ENCODE data around the gene PTH2. TPM values are rescaled to one million over a fixed set of nuclear protein-coding genes. Genes with fewer than 3 reads are reported as not detected.

The PTH2 gene
- total RNA-seq, 6 experiments from 2014 or later: not detected

DNA sequence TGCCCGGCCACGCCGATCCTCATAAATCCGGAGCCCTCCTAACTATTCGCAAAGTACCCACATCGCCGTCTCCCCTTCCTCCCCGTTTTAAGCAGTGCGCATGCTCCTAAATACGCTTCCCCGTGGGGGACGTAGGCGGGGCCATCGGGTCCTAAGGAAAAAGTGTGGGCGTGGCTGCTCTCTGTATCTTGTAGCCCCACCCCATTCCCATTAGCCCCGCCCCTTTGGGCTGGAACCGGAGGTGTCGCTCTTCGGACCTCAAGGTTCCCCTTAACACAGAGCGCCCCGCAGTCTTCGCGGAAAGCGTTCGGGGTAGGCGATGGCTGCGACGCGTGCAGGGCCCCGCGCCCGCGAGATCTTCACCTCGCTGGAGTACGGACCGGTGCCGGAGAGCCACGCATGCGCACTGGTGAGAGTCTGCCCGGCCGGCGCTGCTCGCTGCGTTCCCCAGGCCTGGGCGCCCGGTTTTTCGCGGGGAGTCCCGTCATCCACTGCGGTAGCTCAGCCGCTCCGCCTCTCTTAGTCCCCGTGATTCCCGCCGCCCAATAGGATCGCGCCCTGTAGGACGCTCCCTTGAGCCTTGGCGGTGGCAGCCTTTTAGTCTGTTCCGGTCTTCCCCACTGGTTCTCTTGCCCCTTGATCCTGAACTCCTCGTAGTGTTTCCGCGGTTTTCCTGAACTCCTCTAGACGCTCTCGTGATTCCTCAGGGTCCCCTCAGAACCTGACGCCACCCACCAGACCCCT, 29.9 kb upstream of the PTH2 start, which contains the start of gene ALDH16A1:
Gene ALDH16A1, plus strand, starts transcription at position 213 of the 744 bp plus-strand sequence. Its CDS starts 107 bp downstream, at position 320.
- H3K27ac Mint-ChIP-seq: peak within 1 kb of the TSS; percentile 99
- TF ChIP-seq, protein P1, sequence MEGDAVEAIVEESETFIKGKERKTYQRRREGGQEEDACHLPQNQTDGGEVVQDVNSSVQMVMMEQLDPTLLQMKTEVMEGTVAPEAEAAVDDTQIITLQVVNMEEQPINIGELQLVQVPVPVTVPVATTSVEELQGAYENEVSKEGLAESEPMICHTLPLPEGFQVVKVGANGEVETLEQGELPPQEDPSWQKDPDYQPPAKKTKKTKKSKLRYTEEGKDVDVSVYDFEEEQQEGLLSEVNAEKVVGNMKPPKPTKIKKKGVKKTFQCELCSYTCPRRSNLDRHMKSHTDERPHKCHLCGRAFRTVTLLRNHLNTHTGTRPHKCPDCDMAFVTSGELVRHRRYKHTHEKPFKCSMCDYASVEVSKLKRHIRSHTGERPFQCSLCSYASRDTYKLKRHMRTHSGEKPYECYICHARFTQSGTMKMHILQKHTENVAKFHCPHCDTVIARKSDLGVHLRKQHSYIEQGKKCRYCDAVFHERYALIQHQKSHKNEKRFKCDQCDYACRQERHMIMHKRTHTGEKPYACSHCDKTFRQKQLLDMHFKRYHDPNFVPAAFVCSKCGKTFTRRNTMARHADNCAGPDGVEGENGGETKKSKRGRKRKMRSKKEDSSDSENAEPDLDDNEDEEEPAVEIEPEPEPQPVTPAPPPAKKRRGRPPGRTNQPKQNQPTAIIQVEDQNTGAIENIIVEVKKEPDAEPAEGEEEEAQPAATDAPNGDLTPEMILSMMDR (IDR thresholded peaks at IDR 0.05): no peak

DNA sequence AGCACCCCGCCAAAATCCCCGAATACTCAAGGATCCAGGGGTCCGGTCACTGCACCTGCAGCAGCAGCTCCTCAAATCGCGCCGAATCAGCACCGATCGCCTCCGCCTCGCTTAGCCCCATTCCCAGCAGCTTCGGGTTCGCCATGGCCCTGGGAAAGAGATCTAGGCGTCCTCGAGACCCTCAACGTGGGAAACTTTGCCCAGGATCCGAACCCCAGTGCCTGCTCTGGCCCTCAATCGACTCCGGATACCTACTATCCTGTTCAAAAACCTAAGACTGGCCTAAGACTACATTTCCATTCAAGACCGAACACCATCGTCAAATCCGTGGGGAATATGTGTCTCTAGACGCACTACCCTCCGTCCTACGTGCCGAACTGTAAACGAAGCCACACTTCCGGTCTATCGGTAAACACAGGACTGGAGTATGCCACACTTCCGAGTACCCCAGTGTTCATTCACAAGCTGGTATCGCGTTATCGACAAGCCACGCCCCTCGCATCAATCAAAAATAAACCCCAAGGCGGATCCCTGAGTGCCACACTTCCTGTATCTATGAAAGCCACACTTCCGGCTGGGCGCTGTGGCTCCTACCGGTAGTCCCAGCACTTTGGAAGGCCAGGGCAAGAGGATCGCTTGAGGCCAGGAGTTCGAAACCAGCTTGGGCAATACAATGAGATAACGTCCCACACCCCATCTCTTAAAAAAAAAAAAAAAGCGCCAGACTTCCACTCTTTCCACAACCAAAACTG, 28.4 kb upstream of the PTH2 start, which contains the start of gene PIH1D1:
Gene PIH1D1, minus strand, starts transcription at position 385 of the 752 bp plus-strand sequence. Its CDS starts 240 bp downstream, at position 145.
- H3K4me3 Mint-ChIP-seq: peak within 1 kb of the TSS; percentile 95
- TF ChIP-seq, protein P1 (IDR thresholded peaks at IDR 0.05): no peak; the same call in 1 of the 2 replicates
- H3K9me3 Mint-ChIP-seq: no peaks in the 10 kb centered on the region
- H3K27me3 Mint-ChIP-seq (ENCODE audit: insufficient read depth): no peaks in the 10 kb centered on the region; the same call in 1 of the 2 replicates
- H3K27ac Mint-ChIP-seq: peak within 1 kb of the TSS; percentile 99
- H3K4me1 Mint-ChIP-seq (ENCODE audit: low read depth): peaks cover 35% of the 10 kb centered on the region
- DNase-seq: peak; percentile 99
- peaks cover 12% of the 10 kb centered on the region; the same call in 1 of the 2 replicates for H3K36me3 Mint-ChIP-seq (ENCODE audit: low read depth)

More for the DNA sequence above, 29.9 kb upstream of the PTH2 start, which contains the start of gene ALDH16A1:
- H3K36me3 Mint-ChIP-seq (ENCODE audit: low read depth): peaks cover 8% of the 10 kb centered on the region; the same call in 1 of the 2 replicates
- peaks cover 34% of the 10 kb centered on the region for H3K4me1 Mint-ChIP-seq (ENCODE audit: low read depth)
- DNase-seq: peak; percentile 96
- H3K27me3 Mint-ChIP-seq (ENCODE audit: insufficient read depth): no peaks in the 10 kb centered on the region; the same call in 1 of the 2 replicates
- peak within 1 kb of the TSS; percentile 95 for H3K4me3 Mint-ChIP-seq
- no peaks in the 10 kb centered on the region for H3K9me3 Mint-ChIP-seq

DNA sequence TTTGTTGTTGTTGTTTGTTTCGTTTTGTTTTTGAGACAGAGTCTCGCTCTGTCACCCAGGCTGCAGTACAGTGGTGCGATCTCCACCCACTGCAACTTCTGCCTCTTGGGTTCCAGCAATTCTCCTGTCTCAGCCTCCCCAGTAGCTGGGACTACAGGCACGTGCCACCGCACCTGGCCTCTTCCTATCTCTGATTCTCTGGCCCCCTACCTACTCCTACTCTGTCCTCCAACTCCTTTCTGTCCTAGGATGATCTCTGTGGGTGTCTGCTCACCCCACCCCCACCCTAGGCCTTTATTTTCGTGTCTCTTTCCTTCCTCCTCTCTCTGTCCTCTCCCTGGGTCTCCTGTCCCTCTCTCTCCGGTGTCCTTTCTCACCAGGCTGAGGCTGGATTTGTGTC, 27.2 kb upstream of the PTH2 start:
- Mint-ChIP-seq H3K4me1 (ENCODE audit: low read depth) (peaks cover 27% of the 10 kb centered on the region), H3K27me3 (ENCODE audit: insufficient read depth) (no peaks in the 10 kb centered on the region; the same call in 1 of the 2 replicates), H3K36me3 (ENCODE audit: low read depth) (peaks cover 18% of the 10 kb centered on the region; the same call in 1 of the 2 replicates), H3K4me3 (peak overlapping the region; percentile 95), H3K27ac (no peak overlapping the region), H3K9me3 (no peaks in the 10 kb centered on the region)
- TF ChIP-seq, protein P1 (IDR thresholded peaks at IDR 0.05): no peak
- DNase-seq: no peak

DNA sequence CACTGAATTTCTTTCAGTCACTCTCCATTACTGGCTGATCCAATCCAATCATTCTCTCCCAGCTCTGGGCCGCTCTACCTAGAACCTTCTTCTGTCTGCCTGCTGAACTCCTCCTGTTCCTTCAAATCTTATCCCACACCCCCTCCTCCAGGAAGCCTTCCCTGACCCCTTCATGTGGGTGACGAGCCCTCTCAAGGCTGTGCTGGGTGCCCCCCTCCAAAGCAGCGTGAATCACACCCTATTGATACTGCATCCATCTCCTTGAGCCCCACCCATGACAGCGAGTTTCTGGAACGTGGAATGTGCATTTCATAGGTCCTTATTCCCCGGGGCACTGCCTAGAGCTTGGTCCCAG, 25.2 kb upstream of the PTH2 start:
- H3K4me1 Mint-ChIP-seq (ENCODE audit: low read depth): peaks cover 34% of the 10 kb centered on the region
- DNase-seq: no peak
- TF ChIP-seq, protein P1 (IDR thresholded peaks at IDR 0.05): no peak
- H3K9me3 Mint-ChIP-seq: no peaks in the 10 kb centered on the region
- peaks cover 18% of the 10 kb centered on the region; the same call in 1 of the 2 replicates for H3K36me3 Mint-ChIP-seq (ENCODE audit: low read depth)
- no peaks in the 10 kb centered on the region; the same call in 1 of the 2 replicates for H3K27me3 Mint-ChIP-seq (ENCODE audit: insufficient read depth)
- H3K27ac Mint-ChIP-seq: no peak overlapping the region
- H3K4me3 Mint-ChIP-seq: no peak overlapping the region
